ENCODE data around the gene AAK1. TPM values are rescaled to one million over a fixed set of nuclear protein-coding genes. Genes with fewer than 3 reads are reported as not detected.

AAK1 gene
- total RNA-seq, 1 experiment from 2014 or later: 75.8 TPM

GRCh38 chr2:69563021-69563420, 80.5 kb downstream of the AAK1 start:
- Mint-ChIP-seq H3K4me1 (ENCODE audit: insufficient read depth, unreplicated experiment) (peaks cover 13% of the 10 kb centered on the region), H3K27me3 (ENCODE audit: insufficient read depth, unreplicated experiment) (no peaks in the 10 kb centered on the region), H3K36me3 (ENCODE audit: insufficient read depth, unreplicated experiment) (peaks cover 4% of the 10 kb centered on the region), H3K27ac (ENCODE audit: low read depth, unreplicated experiment) (no peak overlapping the region), H3K9me3 (ENCODE audit: unreplicated experiment) (no peaks in the 10 kb centered on the region), H3K4me3 (ENCODE audit: unreplicated experiment) (no peak overlapping the region)
- TF ChIP-seq CTCF (IDR thresholded peaks at IDR 0.05; ENCODE audit: unreplicated experiment): no peak
- ChIA-PET CTCF (interaction anchor here (0.6 to 5.0 kb wide), 4 partner anchors 20 to 161 kb away, joined by 3 to 27 read pairs (median 21); no protein-coding TSS in a partner anchor), POLR2A (no interaction called here)
- no peak for DNase-seq (ENCODE audit: unreplicated experiment)
- no TSS peak for BruUV-seq (replicated peaks)
- intact Hi-C loops (cut with micrococcal nuclease): no loop called here

GRCh38 chr2:69561101-69561500, 82.4 kb downstream of the AAK1 start:
- POLR2A ChIA-PET: interaction anchor here (0.6 to 0.7 kb wide), 2 partner anchors 9 to 19 kb away, joined by 3 read pairs; no protein-coding TSS in a partner anchor
- TF ChIP-seq CTCF (IDR thresholded peaks at IDR 0.05; ENCODE audit: unreplicated experiment): no peak
- BruUV-seq (replicated peaks): no TSS peak
- peaks cover 6% of the 10 kb centered on the region for H3K4me1 Mint-ChIP-seq (ENCODE audit: insufficient read depth, unreplicated experiment)
- CTCF ChIA-PET: interaction anchor here (0.5 to 5.1 kb wide), 13 partner anchors 9 to 1574 kb away, joined by 3 to 83 read pairs (median 4); partner anchors contain the start of gene AAK1
- no peaks in the 10 kb centered on the region for H3K27me3 Mint-ChIP-seq (ENCODE audit: insufficient read depth, unreplicated experiment)
- no peak overlapping the region for H3K4me3 Mint-ChIP-seq (ENCODE audit: unreplicated experiment)
- DNase-seq (ENCODE audit: unreplicated experiment): no peak
- H3K27ac Mint-ChIP-seq (ENCODE audit: low read depth, unreplicated experiment): no peak overlapping the region
- intact Hi-C loops (cut with micrococcal nuclease): no loop called here
- H3K9me3 Mint-ChIP-seq (ENCODE audit: unreplicated experiment): no peaks in the 10 kb centered on the region
- H3K36me3 Mint-ChIP-seq (ENCODE audit: insufficient read depth, unreplicated experiment): peaks cover 4% of the 10 kb centered on the region

- CTCF ChIA-PET: interaction anchor here (1.3 to 5.1 kb wide), 6 partner anchors 8 to 165 kb away, joined by 4 to 83 read pairs (median 10); no protein-coding TSS in a partner anchor
- peaks cover 4% of the 10 kb centered on the region for H3K36me3 Mint-ChIP-seq (ENCODE audit: insufficient read depth, unreplicated experiment)
- no peak for TF ChIP-seq CTCF (IDR thresholded peaks at IDR 0.05; ENCODE audit: unreplicated experiment)
- H3K27me3 Mint-ChIP-seq (ENCODE audit: insufficient read depth, unreplicated experiment): no peaks in the 10 kb centered on the region
- intact Hi-C loops (cut with micrococcal nuclease): no loop called here
- no peak overlapping the region for H3K27ac Mint-ChIP-seq (ENCODE audit: low read depth, unreplicated experiment)
- BruUV-seq (replicated peaks): no TSS peak
- POLR2A ChIA-PET: no interaction called here
- H3K4me1 Mint-ChIP-seq (ENCODE audit: insufficient read depth, unreplicated experiment): peaks cover 6% of the 10 kb centered on the region
- H3K4me3 Mint-ChIP-seq (ENCODE audit: unreplicated experiment): no peak overlapping the region
- H3K9me3 Mint-ChIP-seq (ENCODE audit: unreplicated experiment): no peaks in the 10 kb centered on the region
- DNase-seq (ENCODE audit: unreplicated experiment): no peak
Measured at GRCh38 chr2:69560147-69560482, 83.4 kb downstream of the AAK1 start.

- intact Hi-C loops (cut with micrococcal nuclease): loop anchor here (1.0 to 2.0 kb wide), 3 partner anchors 83 to 257 kb away; partner anchors contain the start of gene AAK1
- Mint-ChIP-seq H3K36me3 (ENCODE audit: insufficient read depth, unreplicated experiment) (peaks cover 4% of the 10 kb centered on the region), H3K4me3 (ENCODE audit: unreplicated experiment) (no peak overlapping the region)
Measured at GRCh38 chr2:69559442-69560146, 83.9 kb downstream of the AAK1 start.

More at GRCh38 chr2:69559442-69560146, 83.9 kb downstream of the AAK1 start:
- peak; percentile 71 for DNase-seq (ENCODE audit: unreplicated experiment)
- TF ChIP-seq CTCF (IDR thresholded peaks at IDR 0.05; ENCODE audit: unreplicated experiment): peak; percentile 64
- POLR2A ChIA-PET: interaction anchor here (1.7 kb wide), 1 partner anchor 85 kb away, joined by 4 read pairs; no protein-coding TSS in a partner anchor
- peaks cover 6% of the 10 kb centered on the region for H3K4me1 Mint-ChIP-seq (ENCODE audit: insufficient read depth, unreplicated experiment)
- BruUV-seq (replicated peaks): no TSS peak
- CTCF ChIA-PET: interaction anchor here (0.6 to 5.1 kb wide), 7 partner anchors 8 to 157 kb away, joined by 3 to 83 read pairs (median 4); no protein-coding TSS in a partner anchor
- H3K27me3 Mint-ChIP-seq (ENCODE audit: insufficient read depth, unreplicated experiment): no peaks in the 10 kb centered on the region
- no peak overlapping the region for H3K27ac Mint-ChIP-seq (ENCODE audit: low read depth, unreplicated experiment)
- H3K9me3 Mint-ChIP-seq (ENCODE audit: unreplicated experiment): no peaks in the 10 kb centered on the region

Data from MCF 10A (cell line).